Skeletal muscle tissue (tissue), 4 donors: ENCODE data around the gene RALGAPB. TPM values are rescaled to one million over a fixed set of nuclear protein-coding genes. Genes with fewer than 3 reads are reported as not detected.
"Not testable (repeated sequence)": the region's sequence is repeated elsewhere in the genome, so short reads cannot be mapped to it uniquely, and the experiment has no call there.

Experiments used
- H3K27ac ChIP-seq: one replicate; pipeline ENCODE4 v1.7.0; 2013; ENCODE audit warnings: mild to moderate bottlenecking, low read depth, low read length, inconsistent platforms
- H3K27me3 ChIP-seq, 3 donors: one replicate each; pipeline ENCODE4 v1.7.0; 2013; ENCODE audit warnings: low read length in 3 of 3; ENCODE audit not compliant: control insufficient read depth in 3 of 3, insufficient read depth in 3 of 3
- H3K36me3 ChIP-seq, 3 donors: one replicate each; pipeline ENCODE4 v1.7.0; 2013; ENCODE audit warnings: low read length in 3 of 3; ENCODE audit not compliant: control insufficient read depth in 3 of 3, insufficient read depth in 3 of 3
- H3K4me1 ChIP-seq, 3 donors: one replicate each; pipeline ENCODE4 v1.7.0; 2013; ENCODE audit warnings: low read length in 3 of 3, mild to moderate bottlenecking in 3 of 3; ENCODE audit not compliant: control insufficient read depth in 3 of 3, insufficient read depth in 3 of 3
- H3K4me3 ChIP-seq, 3 donors: one replicate each; pipeline ENCODE4 v1.7.0; 2013; ENCODE audit warnings: low read length in 3 of 3
- H3K9ac ChIP-seq, 3 donors: one replicate each; pipeline ENCODE4 v1.7.0; 2013; ENCODE audit warnings: low read length in 3 of 3, mild to moderate bottlenecking in 3 of 3, moderate library complexity in 2 of 3, low read depth in 1 of 3
- H3K9me3 ChIP-seq, 3 donors: one replicate each; pipeline ENCODE4 v1.7.0; 2013; ENCODE audit warnings: low read length in 3 of 3; ENCODE audit not compliant: control insufficient read depth in 3 of 3
- total RNA-seq: library from RNA; depleted of rRNA; stranded (reverse); fragments of >200 nt; gene quantifications from one replicate; pipeline ENCODE4 v1.2.3, GENCODE V29; 2014
- donor health status: Osteomylitis.

The RALGAPB gene
- total RNA-seq, 1 donor from 2014 or later, result 23.0 TPM

DNA sequence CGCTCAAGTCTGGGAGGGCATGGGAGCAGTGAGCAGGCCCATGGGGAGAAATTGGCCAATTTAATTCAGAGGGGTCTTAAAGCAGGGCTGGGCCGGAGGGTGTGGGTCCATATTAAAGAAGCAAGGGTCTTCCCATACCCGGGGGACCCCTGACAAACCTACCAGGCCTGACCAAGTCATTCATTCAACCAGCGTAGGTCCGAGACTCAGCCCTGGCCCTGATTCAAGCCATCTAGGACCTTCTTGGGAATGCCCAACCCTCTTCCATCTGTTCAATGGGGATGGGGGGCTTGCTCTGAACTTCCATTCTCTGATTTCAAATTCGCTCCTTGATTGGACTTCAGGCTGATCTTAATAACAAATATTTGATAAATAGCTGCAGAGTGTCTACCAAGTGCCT is 115.7 kb downstream of the RALGAPB start:
- Histone ChIP-seq H3K9ac (no peak overlapping the region), H3K36me3 (no peaks in the 10 kb centered on the region), H3K9me3 (no peaks in the 10 kb centered on the region), H3K4me3 (no peak overlapping the region), H3K27me3 (peaks cover 9 to 18% (median 11%) of the 10 kb centered on the region in 3 donors), H3K4me1 (no peaks in the 10 kb centered on the region), H3K27ac (no peak overlapping the region)

- peaks cover 9 to 18% (median 11%) of the 10 kb centered on the region in 3 donors for H3K27me3 ChIP-seq
Observed at GRCh38 chr20:38589351-38589750, 116.7 kb downstream of the RALGAPB start.

GRCh38 chr20:38589967-38590675 is 117.5 kb downstream of the RALGAPB start:
- no peak overlapping the region for H3K27ac ChIP-seq
- no peaks in the 10 kb centered on the region for H3K4me1 ChIP-seq
- peaks cover 9 to 18% (median 11%) of the 10 kb centered on the region in 3 donors for H3K27me3 ChIP-seq
- H3K9me3 ChIP-seq, result no peaks in the 10 kb centered on the region
- H3K4me3 ChIP-seq, result no peak overlapping the region
- H3K9ac ChIP-seq, result no peak overlapping the region
- H3K36me3 ChIP-seq, result no peaks in the 10 kb centered on the region

More at GRCh38 chr20:38589351-38589750, 116.7 kb downstream of the RALGAPB start:
- no peak overlapping the region for H3K9ac ChIP-seq
- no peaks in the 10 kb centered on the region for H3K36me3 ChIP-seq
- no peaks in the 10 kb centered on the region for H3K4me1 ChIP-seq
- H3K9me3 ChIP-seq, result no peaks in the 10 kb centered on the region
- H3K4me3 ChIP-seq, result no peak overlapping the region
- no peak overlapping the region for H3K27ac ChIP-seq

DNA sequence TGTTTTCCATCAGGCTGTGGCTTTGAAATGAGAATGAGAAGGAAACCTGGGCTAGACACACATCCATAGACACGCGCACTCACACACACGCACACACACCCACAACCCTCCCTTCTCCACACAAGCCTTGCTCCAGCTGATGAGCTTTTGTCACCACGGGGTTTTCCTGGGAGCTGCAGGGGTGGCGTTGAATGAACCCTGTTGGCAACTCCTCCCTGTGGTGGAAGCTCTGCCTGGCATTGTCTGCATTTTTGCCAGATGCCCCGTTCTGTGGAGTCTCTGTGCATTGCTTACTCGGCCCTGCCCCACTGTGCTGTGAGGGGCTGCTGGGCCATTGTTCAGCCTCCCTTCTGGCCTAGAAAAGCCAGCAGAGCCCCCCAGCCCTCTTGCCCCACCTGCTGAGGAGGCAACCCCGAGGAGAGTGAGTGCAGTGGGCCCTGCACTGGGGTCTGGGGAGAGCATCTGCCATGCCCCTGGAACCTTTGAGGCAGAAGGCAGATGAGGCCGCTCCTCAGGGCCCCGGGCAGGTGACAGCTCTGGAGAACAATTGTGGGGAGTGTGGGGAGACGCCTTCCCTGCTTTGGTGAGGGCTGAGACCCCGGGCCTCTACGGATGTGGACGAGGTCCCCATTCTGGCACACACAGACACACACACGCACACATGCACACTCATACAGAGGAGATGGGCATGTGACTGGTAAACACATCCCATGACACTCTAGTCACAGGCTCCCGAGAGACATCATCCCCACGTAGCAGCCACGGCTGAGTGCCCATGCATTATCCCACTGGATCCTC is 118.2 kb downstream of the RALGAPB start:
- Histone ChIP-seq H3K9me3 (no peaks in the 10 kb centered on the region), H3K27ac (no peak overlapping the region), H3K4me1 (no peaks in the 10 kb centered on the region), H3K36me3 (no peaks in the 10 kb centered on the region), H3K9ac (no peak overlapping the region), H3K27me3 (peaks cover 9 to 13% (median 11%) of the 10 kb centered on the region in 3 donors), H3K4me3 (no peak overlapping the region)

- Histone ChIP-seq H3K27ac (no peak overlapping the region), H3K9me3 (no peaks in the 10 kb centered on the region), H3K36me3 (no peaks in the 10 kb centered on the region), H3K9ac (no peak overlapping the region), H3K27me3 (peaks cover 9 to 13% (median 11%) of the 10 kb centered on the region in 3 donors), H3K4me1 (no peaks in the 10 kb centered on the region), H3K4me3 (no peak overlapping the region)
Observed at GRCh38 chr20:38591474-38592410, 119.1 kb downstream of the RALGAPB start.

- H3K36me3 ChIP-seq, H3K27ac ChIP-seq, H3K4me1 ChIP-seq, H3K4me3 ChIP-seq, H3K9me3 ChIP-seq, H3K9ac ChIP-seq: not testable (repeated sequence)
- H3K27me3 ChIP-seq, result peaks cover 9 to 13% (median 11%) of the 10 kb centered on the region in 3 donors
Observed at GRCh38 chr20:38592411-38592790, 119.8 kb downstream of the RALGAPB start.

- not testable (repeated sequence) for H3K4me3 ChIP-seq, H3K4me1 ChIP-seq, H3K27ac ChIP-seq, H3K9me3 ChIP-seq, H3K9ac ChIP-seq, H3K36me3 ChIP-seq
- H3K27me3 ChIP-seq, result peaks cover 11 to 13% (median 11%) of the 10 kb centered on the region in 3 donors
Observed at GRCh38 chr20:38594281-38594680, 121.6 kb downstream of the RALGAPB start.

DNA sequence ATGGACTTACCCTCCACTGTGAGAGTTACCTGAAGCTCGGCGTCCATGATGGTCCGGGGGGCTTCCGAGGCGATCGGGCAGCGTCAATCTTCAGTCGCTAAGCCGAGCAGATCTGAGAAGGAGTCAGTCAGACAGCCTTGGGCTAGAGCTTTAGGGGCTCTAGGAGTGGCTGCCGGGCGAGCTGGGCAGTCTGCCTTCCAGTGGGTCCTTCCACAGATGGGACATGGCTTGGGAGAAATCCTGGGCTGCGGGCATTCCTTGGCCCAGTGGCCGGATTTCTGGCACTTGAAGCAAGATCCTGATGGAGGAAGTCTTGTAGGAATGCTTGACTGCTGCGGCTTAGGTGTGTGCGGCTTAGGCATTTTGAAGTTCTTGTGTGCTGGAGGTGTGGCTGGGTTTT is 123.2 kb downstream of the RALGAPB start:
- peaks cover 13 to 23% (median 17%) of the 10 kb centered on the region in 3 donors for H3K27me3 ChIP-seq
- not testable (repeated sequence) for H3K36me3 ChIP-seq, H3K27ac ChIP-seq, H3K9ac ChIP-seq, H3K4me1 ChIP-seq, H3K9me3 ChIP-seq, H3K4me3 ChIP-seq

DNA sequence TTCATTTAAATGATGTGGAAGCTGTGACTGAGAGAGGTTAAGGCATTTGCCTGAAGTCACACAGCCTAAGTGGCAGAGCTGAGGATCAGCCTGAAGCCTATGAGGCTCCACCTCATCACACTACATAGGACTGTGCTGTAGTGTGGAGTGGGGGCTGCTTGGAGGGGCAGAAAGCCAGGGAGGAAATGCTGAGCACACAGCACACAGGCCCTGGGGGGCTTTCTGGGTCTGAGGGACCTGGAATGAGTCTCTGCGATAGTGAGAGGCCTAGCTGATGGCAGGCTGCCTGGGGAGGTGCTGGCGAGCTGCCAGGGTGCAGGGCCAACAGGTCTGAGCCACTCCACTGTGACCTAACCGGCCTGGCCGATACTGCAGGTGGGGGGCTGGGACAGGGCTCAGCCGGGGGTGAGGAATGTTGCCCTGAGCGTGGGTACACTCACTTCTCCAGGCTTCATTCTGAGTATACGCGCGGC is 126.8 kb downstream of the RALGAPB start:
- H3K4me1 ChIP-seq, result no peaks in the 10 kb centered on the region
- H3K27me3 ChIP-seq, result peaks cover 34 to 46% (median 41%) of the 10 kb centered on the region in 3 donors
- H3K9ac ChIP-seq, result no peak overlapping the region
- H3K4me3 ChIP-seq, result no peak overlapping the region
- H3K9me3 ChIP-seq, result no peaks in the 10 kb centered on the region
- H3K36me3 ChIP-seq, result no peaks in the 10 kb centered on the region
- no peak overlapping the region for H3K27ac ChIP-seq
